Activated naive CD8-positive, alpha-beta T cell treated with anti-CD3 and anti-CD28 coated beads, Interleukin-2, amount 50 U/mL, for 24 hours (primary cell): Measurements from ENCODE around the gene ELMO1.
A peak's percentile ranks its signal among the peaks of the same experiment; 100 is the strongest.

ENCODE experiments used
- ATAC-seq: fragments of 150-1000 bp; cut with Tn5 transposase; one replicate; pipeline ENCODE4 v1.10.0; 2021
- DNase-seq: peaks from one replicate; pipeline ENCODE4 v3.0.0; 2021
- H3K27ac Mint-ChIP-seq: one replicate; pipeline ENCODE4 v1.8.0; 2021; ENCODE audit warnings: mild to moderate bottlenecking, mixed read lengths
- H3K27me3 Mint-ChIP-seq: one replicate; pipeline ENCODE4 v1.8.0; 2021; ENCODE audit warnings: mixed read lengths
- H3K36me3 Mint-ChIP-seq: one replicate; pipeline ENCODE4 v1.8.0; 2021; ENCODE audit warnings: low read depth, mixed read lengths
- H3K4me1 Mint-ChIP-seq: one replicate; pipeline ENCODE4 v1.8.0; 2021; ENCODE audit warnings: mixed read lengths
- H3K4me3 Mint-ChIP-seq: one replicate; pipeline ENCODE4 v1.8.0; 2021; ENCODE audit warnings: mild to moderate bottlenecking, moderate library complexity, mixed read lengths
- H3K9me3 Mint-ChIP-seq: one replicate; pipeline ENCODE4 v1.8.0; 2021; ENCODE audit warnings: mixed read lengths

ELMO1 gene

DNA sequence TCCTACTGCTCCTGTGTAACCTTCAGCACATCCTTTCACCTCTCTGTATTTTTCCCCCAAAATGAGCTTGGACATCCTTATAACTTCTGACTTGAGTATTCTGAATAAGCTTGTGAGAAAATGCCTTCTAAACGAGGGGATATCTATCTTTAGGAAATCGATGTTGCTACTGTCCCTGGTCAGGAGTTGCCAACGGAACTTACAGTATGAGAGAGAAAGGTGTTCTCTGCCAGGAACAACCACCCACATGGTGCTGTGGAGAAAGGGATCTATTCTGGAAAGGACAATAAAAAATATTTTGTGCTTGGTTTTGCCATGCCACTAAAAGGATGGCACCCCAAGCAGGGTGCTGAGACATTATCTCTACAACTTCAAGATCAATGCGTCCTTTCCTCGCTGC is 537.8 kb downstream of the ELMO1 start:
- ATAC-seq (no peak), DNase-seq (no peak)
- H3K4me1 Mint-ChIP-seq, result no peaks in the 10 kb centered on the region
- no peaks in the 10 kb centered on the region for H3K27me3 Mint-ChIP-seq
- no peak overlapping the region for H3K4me3 Mint-ChIP-seq
- no peak overlapping the region for H3K27ac Mint-ChIP-seq
- peaks cover 42% of the 10 kb centered on the region for H3K36me3 Mint-ChIP-seq
- H3K9me3 Mint-ChIP-seq, result no peaks in the 10 kb centered on the region

DNA sequence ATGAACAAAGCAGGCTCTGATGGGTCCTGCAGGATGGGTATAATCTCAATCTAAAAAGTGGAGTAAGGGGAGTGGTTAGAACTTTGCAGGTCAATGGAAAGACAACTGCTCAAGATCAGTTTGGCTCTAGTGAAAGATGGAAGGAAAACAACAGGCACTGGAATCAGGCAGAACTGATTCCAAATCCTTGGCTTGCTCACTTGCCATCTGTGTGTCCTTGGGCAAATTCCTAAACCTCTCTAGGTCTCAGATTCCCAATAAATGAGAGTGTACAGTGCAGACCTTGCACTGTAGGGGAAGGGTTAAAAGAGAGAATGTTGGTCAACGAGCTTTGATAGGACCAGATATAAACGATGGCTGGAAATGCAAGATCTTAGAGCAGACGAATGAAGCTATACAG is 538.3 kb downstream of the ELMO1 start:
- H3K4me1 Mint-ChIP-seq, result no peaks in the 10 kb centered on the region
- no peaks in the 10 kb centered on the region for H3K9me3 Mint-ChIP-seq
- no peak overlapping the region for H3K27ac Mint-ChIP-seq
- H3K4me3 Mint-ChIP-seq, result no peak overlapping the region
- no peaks in the 10 kb centered on the region for H3K27me3 Mint-ChIP-seq
- peaks cover 38% of the 10 kb centered on the region for H3K36me3 Mint-ChIP-seq
- no peak for DNase-seq
- no peak for ATAC-seq

DNA sequence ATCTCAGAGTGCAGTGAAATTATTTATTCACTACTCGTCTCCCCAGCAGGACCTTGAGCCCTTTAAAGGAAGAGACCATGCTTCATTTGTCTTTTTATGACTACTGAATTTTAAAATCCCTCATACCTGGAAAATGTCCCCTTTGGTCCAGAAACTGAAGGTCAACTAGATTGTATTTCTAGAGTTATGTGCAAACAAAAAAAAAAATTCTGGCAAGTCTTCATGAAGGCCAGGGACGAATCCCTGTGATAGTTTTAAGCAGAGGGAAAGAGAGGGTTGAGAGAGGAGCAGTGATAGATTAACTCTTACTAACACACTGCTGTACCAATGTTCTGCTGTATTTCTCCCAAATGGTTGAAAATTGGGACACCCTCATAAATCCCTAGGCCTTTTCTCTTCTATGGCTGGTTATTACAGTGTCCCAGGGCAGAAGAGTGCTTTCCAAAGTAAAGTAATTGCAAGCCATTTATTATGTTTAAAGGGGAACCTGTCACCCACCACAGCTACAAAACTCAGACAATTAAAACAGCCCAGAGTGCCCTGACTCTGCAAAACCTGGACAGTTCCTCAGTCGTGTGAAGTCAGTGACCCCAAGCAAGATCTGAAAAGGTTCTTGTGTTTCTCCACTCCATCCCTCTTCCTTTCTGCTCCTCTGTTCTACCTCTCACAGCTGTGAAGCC is 541.6 kb downstream of the ELMO1 start:
- Mint-ChIP-seq H3K36me3 (peaks cover 52% of the 10 kb centered on the region), H3K4me1 (no peaks in the 10 kb centered on the region), H3K27ac (no peak overlapping the region), H3K4me3 (no peak overlapping the region), H3K27me3 (no peaks in the 10 kb centered on the region), H3K9me3 (no peaks in the 10 kb centered on the region)
- ATAC-seq (no peak), DNase-seq (no peak)

DNA sequence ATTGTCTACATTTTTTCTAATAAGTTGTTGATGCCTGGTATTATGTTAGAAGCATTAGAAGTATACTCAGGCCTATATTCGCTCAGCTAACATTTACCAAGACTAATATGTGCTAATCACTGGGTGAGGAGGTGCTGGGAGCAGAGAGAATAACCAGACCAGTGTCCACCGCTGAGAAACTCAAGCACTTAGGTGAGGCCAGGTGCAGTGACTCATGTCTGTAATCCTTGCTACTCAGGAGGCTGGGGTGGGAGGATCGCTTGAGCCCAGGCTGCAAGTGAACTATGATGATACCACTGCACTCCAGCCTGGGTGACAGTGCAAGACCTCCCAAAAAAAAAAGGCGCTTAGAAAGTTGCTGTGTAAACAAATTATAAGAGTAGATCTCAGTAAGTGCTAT is 542.2 kb downstream of the ELMO1 start:
- Mint-ChIP-seq H3K36me3 (peaks cover 47% of the 10 kb centered on the region), H3K27ac (no peak overlapping the region), H3K4me3 (no peak overlapping the region), H3K9me3 (no peaks in the 10 kb centered on the region), H3K4me1 (no peaks in the 10 kb centered on the region), H3K27me3 (no peaks in the 10 kb centered on the region)
- ATAC-seq (no peak), DNase-seq (no peak)

DNA sequence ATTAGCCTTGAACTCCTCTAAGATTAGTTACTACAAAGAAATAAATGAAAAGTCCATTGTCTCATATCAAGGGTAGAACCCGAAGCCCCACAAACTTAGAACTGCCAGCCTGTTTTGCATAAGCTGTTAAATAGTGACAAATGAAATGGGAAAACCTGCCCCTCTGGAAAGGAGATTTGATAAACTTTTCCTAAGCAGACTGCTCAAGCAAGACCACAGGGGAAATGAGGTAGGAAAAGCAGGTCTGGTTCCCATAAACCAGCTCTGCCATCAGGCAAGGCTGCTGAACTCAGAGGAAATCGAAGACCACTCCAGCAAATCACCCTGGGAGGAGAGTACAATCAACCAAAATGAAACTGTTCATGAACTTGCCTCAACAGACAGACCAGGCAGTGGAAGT is 542.8 kb downstream of the ELMO1 start:
- no peaks in the 10 kb centered on the region for H3K9me3 Mint-ChIP-seq
- ATAC-seq (no peak), DNase-seq (no peak)
- no peak overlapping the region for H3K27ac Mint-ChIP-seq
- no peaks in the 10 kb centered on the region for H3K27me3 Mint-ChIP-seq
- H3K4me1 Mint-ChIP-seq, result no peaks in the 10 kb centered on the region
- peaks cover 47% of the 10 kb centered on the region for H3K36me3 Mint-ChIP-seq
- H3K4me3 Mint-ChIP-seq, result no peak overlapping the region

DNA sequence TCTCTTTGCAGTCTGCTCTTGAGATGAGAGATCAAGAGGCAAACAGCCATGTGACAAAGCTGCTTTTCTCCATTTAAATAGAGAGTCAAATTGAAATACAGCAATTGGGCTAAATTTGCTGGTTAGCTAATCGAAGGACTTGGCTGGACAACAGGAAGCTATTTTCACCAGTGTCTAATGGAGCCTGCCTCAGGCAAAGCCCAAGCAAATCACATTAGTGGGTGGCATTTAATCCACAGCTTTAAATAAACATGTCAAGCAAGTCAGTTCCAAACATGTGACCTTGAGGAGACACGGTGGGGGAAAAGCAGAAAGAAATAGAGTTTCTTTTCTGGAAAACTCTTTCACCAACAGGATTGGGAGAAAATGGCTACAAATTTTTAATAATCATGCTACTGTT is 543.9 kb downstream of the ELMO1 start:
- no peak overlapping the region for H3K4me3 Mint-ChIP-seq
- H3K4me1 Mint-ChIP-seq, result no peaks in the 10 kb centered on the region
- H3K9me3 Mint-ChIP-seq, result no peaks in the 10 kb centered on the region
- ATAC-seq (no peak), DNase-seq (no peak)
- no peaks in the 10 kb centered on the region for H3K27me3 Mint-ChIP-seq
- no peak overlapping the region for H3K27ac Mint-ChIP-seq
- H3K36me3 Mint-ChIP-seq, result peaks cover 49% of the 10 kb centered on the region

DNA sequence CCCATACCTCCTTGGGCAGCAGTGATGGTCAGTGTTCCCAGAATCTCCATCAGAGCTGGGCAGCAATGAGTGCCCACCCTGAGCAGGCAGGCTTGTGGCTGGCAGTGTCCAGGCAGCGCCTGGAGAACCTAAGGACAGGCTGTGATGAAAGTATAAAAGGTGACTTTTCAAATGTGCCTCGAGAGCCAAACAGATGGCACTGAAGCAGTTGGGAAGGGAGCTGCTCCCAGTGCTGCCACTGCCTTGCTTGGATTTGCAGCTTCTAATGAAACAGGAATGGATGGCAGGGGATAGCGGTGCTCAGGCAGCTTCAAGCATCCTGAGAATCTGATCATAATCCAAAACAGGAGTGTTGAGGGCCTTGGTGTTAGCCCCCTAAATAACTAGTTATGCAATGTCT is 544.6 kb downstream of the ELMO1 start:
- Mint-ChIP-seq H3K9me3 (no peaks in the 10 kb centered on the region), H3K27ac (no peak overlapping the region), H3K27me3 (no peaks in the 10 kb centered on the region), H3K4me1 (no peaks in the 10 kb centered on the region), H3K4me3 (no peak overlapping the region), H3K36me3 (peaks cover 44% of the 10 kb centered on the region)
- ATAC-seq (no peak), DNase-seq (no peak)

DNA sequence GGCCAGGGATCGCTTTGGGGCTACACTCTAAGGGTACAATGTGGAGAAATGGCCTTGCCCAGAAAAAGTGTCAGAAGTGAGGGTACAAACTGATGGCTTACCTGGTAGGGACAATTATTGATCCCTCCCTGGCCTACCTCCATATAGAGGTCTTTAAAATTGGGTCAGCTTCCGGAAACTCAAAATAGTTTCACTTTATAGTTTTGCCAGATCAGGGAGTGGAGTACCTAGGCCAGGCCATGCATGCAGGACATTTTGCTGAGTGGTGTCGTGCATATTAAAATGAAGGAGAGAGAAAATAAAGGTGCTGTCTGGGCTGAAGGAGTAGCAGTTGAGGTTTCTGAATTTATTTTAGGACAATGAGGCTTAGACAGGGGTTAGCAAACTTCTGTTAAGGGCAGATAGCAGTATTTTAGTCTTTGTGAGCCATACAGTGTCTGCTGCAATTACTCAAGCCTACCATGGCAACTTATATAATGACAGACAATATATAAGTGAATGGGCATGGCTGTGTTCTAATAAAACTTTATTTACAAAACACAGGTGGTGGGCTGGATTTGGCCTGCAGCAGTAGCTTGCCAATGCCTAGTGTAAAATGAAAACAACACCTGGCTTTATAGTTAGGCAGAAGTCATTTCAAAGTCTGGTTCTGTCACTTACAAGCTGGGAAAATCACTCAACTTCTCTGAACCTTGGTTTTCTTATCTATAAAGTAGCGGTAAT is 547.5 kb downstream of the ELMO1 start:
- Mint-ChIP-seq H3K36me3 (peaks cover 42% of the 10 kb centered on the region), H3K4me3 (no peak overlapping the region), H3K27ac (no peak overlapping the region), H3K27me3 (no peaks in the 10 kb centered on the region), H3K9me3 (no peaks in the 10 kb centered on the region), H3K4me1 (no peaks in the 10 kb centered on the region)
- DNase-seq (no peak), ATAC-seq (no peak)

DNA sequence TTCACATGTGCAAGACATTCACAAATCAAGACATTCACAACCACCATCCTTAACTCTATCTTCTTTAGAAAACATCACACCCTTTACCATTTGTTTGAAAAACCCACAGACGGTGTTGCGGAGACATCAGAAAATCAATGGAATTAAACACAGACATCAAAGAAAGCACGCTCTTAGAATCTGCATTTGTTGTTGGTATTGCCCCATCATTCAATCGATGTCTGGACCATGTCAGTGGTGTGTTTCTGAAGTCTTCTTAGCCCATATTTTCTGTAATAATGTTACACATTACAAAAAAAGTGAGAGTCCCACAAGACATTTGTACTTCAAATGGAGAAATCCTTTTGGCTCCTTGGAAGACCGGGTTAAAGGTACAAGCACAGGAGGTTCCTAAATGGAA is 550.5 kb downstream of the ELMO1 start:
- peaks cover 44% of the 10 kb centered on the region for H3K36me3 Mint-ChIP-seq
- ATAC-seq (no peak), DNase-seq (no peak)
- no peak overlapping the region for H3K27ac Mint-ChIP-seq
- no peaks in the 10 kb centered on the region for H3K27me3 Mint-ChIP-seq
- H3K4me1 Mint-ChIP-seq, result peaks cover 15% of the 10 kb centered on the region
- no peaks in the 10 kb centered on the region for H3K9me3 Mint-ChIP-seq
- H3K4me3 Mint-ChIP-seq, result no peak overlapping the region

DNA sequence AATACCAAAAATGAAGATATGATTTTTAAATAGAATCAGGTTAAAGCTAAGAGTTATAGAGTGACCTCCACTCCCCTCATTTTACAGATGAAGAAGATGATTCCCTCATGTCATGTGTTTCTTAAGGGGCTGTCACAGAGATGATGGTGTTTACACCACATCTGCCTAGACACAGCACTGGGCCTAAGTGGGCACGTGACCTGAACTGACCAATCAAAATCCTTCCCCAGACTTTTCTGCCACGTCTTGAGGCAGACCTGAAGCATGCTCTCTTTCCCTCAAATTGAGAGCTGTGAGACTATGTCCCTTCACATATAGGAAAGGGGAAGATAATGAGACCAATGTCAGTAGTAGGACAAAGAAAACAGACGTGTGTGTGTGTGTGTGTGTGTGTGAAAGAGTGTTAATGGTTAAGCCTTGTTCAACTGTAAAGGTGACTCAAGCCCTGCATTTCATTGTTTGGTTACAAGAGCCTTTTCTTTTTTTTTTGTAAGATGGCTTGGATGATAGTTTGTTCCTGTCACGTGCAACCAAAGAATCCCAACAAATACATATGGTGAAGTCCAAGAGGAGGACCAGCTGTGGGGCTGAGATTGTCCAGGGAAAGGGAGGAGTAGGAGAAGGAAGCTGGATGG is 551.6 kb downstream of the ELMO1 start:
- DNase-seq, result no peak
- Mint-ChIP-seq H3K27ac (no peak overlapping the region), H3K36me3 (peaks cover 40% of the 10 kb centered on the region), H3K4me1 (peaks cover 15% of the 10 kb centered on the region), H3K27me3 (no peaks in the 10 kb centered on the region), H3K9me3 (no peaks in the 10 kb centered on the region), H3K4me3 (no peak overlapping the region)
- ATAC-seq, result no peak

DNA sequence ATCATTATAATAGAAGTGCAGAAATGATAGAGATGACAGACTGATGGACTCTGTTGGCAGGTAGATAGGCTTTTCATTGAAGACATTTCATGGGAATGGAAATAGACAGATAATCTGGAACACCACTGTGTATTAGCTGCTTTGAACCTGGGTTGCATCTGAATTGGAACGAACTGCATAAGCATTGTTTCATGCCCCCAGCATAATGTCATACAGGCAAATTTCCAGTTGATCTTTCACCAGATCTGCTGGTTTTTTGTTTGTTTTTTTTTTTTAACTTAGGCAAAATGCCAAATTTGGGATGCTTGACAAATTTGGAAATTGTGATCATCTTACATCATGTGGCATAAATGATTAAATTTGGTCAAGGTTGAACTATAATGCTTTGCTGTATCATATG is 552.2 kb downstream of the ELMO1 start:
- no peaks in the 10 kb centered on the region for H3K27me3 Mint-ChIP-seq
- H3K9me3 Mint-ChIP-seq, result no peaks in the 10 kb centered on the region
- H3K36me3 Mint-ChIP-seq, result peaks cover 38% of the 10 kb centered on the region
- ATAC-seq, result no peak
- no peak overlapping the region for H3K27ac Mint-ChIP-seq
- H3K4me1 Mint-ChIP-seq, result peaks cover 15% of the 10 kb centered on the region
- no peak for DNase-seq
- H3K4me3 Mint-ChIP-seq, result no peak overlapping the region

DNA sequence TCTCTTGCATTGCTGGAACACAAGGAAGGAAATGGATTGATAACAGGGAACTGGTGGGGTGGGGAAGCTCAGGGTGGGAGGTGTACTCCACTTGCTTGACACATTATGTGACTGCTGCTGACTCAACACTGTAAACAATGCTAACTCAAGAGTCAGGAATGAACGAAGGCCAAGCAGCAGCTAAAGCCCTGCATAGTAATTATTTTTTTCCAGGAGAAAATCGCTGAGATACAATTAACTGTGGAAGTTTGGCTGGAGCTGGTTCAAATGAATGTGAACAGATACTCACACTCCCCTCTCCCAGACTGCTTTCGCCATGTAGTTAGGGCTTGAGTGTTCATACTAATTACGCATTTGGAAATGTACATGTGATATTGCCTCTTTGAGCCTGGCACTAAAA is 553.5 kb downstream of the ELMO1 start:
- Mint-ChIP-seq H3K27me3 (no peaks in the 10 kb centered on the region), H3K27ac (no peak overlapping the region), H3K4me3 (no peak overlapping the region), H3K9me3 (no peaks in the 10 kb centered on the region), H3K36me3 (peaks cover 34% of the 10 kb centered on the region), H3K4me1 (peaks cover 15% of the 10 kb centered on the region)
- ATAC-seq (no peak), DNase-seq (no peak)

DNA sequence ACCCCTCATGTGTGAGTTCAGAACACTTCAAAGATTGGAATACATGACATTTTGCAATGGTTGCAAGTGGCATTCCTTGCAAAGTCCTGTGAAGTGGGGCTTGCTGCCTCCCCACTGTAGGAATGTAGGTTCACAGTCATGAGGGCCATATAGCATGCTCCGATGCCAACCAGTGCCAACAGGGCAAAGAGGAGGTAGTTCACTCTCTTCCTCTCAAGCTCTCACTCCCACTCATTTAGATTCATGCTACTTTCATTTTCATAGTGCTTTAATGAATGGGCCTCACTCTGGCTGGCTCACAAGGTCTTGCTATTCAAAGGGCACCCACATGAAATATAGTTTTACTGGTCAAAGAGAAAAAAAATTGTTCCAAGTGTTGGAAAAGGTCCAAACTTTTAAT is 554.5 kb downstream of the ELMO1 start:
- DNase-seq, result no peak
- Mint-ChIP-seq H3K9me3 (no peaks in the 10 kb centered on the region), H3K27me3 (no peaks in the 10 kb centered on the region), H3K4me3 (no peak overlapping the region), H3K36me3 (peaks cover 30% of the 10 kb centered on the region), H3K27ac (peak overlapping the region; percentile 12), H3K4me1 (peaks cover 15% of the 10 kb centered on the region)
- peak; percentile 68 for ATAC-seq

DNA sequence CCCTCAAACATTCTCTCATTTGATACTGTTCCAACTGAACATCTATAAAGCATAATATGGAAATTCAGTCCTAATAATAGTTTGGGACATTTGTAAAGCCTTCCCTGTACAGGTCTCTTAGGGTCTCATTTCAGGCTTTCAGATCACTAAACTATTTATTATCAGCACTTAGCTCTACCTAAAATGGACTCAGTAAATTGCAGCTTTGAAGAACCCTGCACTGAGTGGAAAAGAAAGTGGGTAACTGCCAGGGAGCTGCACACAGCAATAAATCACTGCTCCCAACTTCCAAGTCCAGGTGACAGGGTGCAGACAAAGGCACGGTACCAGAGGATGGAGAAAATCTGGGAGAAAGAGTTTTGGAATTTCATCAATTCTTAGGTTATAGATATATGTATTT is 559.5 kb downstream of the ELMO1 start:
- H3K4me3 Mint-ChIP-seq, result no peak overlapping the region
- peaks cover 46% of the 10 kb centered on the region for H3K36me3 Mint-ChIP-seq
- ATAC-seq (no peak), DNase-seq (no peak)
- peaks cover 7% of the 10 kb centered on the region for H3K4me1 Mint-ChIP-seq
- no peak overlapping the region for H3K27ac Mint-ChIP-seq
- no peaks in the 10 kb centered on the region for H3K27me3 Mint-ChIP-seq
- H3K9me3 Mint-ChIP-seq, result no peaks in the 10 kb centered on the region

DNA sequence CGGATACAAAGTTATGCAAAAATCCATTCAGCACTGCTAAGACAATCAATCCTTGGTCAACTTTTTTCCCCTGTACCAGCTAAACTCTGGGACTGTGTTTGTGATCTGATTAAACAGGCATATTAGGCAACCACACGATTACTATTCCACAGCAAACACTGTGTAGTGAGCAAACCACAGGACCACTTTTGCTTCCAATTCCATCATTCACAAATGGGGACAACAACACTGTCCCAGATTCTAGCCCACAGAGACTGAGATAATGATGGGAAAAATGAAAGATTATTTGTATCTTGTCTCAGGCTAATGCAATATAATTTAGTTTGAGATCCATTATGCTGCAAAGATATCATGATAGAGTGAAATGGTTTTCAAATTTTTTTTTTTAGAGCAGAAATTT is 560.7 kb downstream of the ELMO1 start:
- Mint-ChIP-seq H3K27me3 (no peaks in the 10 kb centered on the region), H3K27ac (no peak overlapping the region), H3K4me1 (no peaks in the 10 kb centered on the region), H3K36me3 (peaks cover 43% of the 10 kb centered on the region), H3K4me3 (no peak overlapping the region), H3K9me3 (no peaks in the 10 kb centered on the region)
- no peak for DNase-seq
- no peak for ATAC-seq
